ENCODE data around the gene DAO.

DNA sequence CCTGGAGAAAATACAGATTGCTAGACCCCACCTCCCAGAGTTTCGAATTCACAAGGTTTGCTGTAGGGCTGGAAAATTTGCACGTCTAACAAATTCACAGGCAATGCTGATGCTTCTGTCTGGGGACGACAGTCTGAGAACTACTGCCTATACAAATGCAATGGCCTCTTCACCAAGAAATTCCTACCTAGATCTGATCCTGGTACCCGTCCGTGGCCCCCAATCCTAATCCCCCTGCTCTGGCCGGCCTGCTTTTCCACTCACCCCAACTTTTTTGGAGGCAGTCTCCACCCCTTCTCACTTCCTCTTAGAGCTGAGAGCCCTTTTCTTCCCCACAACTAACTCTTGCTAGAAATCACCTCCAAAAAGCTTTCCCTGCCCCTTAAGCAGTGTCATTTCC, 19.4 kb upstream of the DAO start:
- no peak for TF ChIP-seq CTCF (IDR thresholded peaks at IDR 0.05)
- TF ChIP-seq POLR2A (IDR thresholded peaks at IDR 0.05), result no peak
